ENCODE measurements around the gene DIAPH2.

Gene DIAPH2

DNA sequence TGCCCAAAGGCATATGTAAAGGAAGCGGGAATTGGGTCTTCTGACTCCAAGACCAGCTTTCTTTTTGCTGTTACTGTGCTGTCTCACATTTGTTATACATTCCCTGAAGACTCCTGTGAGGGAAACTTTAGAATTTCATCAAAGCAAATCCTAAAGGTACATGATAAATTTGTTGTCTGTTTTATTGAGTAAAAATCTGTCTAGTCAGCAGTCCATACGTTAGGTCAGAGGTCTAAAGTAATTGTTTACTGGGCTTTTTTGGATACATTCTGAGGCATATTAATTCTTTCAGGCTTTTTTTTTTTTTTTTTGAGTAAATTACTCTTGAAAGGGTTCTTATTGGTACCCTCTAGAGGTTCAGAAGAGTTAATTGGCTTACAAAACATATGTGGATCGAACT, 546.3 kb downstream of the DIAPH2 start:
- TF ChIP-seq GATA3 (IDR thresholded peaks at IDR 0.05; ENCODE audit: low read depth, low read length): no peak
- TF ChIP-seq GATA2 (IDR thresholded peaks at IDR 0.05; ENCODE audit: low read depth, low read length): no peak

DNA sequence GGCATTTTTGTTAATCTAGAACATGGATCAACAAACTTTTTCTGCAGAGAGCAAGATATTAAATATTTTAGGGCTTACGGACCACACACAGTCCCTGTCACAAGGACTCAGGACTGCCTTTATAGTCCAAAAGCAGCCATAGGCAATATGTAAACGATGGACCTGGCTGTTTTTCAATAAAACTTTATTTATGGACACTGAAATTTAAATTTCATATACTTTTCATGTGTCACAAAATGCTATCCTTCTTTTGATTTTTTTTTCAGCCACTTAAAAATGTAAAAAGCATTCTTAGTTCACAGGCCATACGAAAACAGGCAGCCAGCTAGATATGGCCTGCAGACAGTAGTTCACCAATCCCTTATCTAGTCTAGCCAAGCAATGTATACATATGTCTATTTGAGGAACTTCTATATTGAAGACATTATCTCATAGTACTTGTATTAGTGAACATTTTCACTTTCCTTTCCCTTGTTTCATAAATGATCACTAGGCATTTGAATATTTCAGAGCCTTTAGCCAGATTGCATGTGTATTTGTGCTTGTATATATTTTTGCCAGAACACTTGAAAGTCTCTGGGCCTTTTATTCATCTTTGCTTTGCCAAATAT, 549.9 kb downstream of the DIAPH2 start:
- TF ChIP-seq GATA2 (IDR thresholded peaks at IDR 0.05; ENCODE audit: low read depth, low read length) (no peak), GATA3 (IDR thresholded peaks at IDR 0.05; ENCODE audit: low read depth, low read length) (no peak)

DNA sequence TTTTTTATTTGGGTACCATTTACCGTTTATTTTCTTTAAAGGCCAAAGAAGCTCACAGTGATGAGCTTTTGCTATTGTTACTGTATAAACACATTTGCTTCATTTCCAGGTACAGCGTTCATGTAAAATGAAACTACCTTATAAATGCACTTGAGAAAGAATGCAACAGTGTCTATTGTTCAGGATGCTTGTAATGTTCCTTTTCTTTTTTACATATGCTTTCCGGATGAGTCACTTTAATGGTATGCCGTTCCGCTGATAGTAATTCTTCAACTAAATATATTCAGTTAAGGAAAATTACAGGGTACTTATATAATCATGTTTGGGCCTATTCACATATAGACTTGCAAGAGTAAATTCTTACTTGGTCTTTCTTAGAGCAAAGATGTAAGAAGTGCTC, 554.0 kb downstream of the DIAPH2 start:
- TF ChIP-seq GATA3 (IDR thresholded peaks at IDR 0.05; ENCODE audit: low read depth, low read length) (no peak), GATA2 (IDR thresholded peaks at IDR 0.05; ENCODE audit: low read depth, low read length) (no peak)

DNA sequence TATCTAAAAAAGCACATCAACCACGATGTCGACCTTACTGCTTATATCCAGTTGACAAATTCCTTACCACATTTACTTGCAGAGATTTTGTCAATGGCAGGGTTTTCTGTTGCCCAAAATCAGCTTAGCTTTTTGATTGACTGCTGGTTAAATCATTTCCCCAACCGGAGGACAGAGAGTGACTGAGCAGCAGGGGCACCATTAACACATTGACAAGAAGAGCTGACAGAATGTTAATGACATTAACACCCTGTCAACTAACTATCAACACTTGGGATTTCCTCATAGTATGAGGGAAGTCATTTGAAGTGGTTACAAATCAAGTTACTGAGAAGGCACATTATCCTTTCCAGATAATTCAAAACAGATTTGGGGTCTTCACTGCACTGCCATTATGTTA, 567.5 kb downstream of the DIAPH2 start:
- TF ChIP-seq GATA3 (IDR thresholded peaks at IDR 0.05; ENCODE audit: low read depth, low read length) (no peak), GATA2 (IDR thresholded peaks at IDR 0.05; ENCODE audit: low read depth, low read length) (no peak)

DNA sequence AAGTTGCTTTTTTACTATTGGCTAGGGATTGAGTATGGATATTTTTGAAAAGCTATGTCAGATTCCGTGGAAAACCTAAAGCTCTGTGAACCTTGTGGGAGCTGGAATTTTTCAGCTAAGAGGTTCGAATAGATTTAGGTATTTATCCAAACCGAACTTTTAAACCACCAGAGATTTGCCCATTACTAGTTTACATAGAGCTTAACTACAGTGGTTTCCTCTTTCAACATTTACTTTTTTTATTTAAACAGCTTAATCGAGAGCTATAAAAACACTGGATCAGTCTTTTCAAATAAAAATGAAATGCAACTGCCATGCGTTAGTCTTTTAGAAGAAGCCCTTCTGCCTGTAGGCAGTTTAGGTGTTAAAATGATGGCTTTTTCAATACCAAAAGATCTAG, 576.0 kb downstream of the DIAPH2 start:
- no peak for TF ChIP-seq GATA2 (IDR thresholded peaks at IDR 0.05; ENCODE audit: low read depth, low read length)

DNA sequence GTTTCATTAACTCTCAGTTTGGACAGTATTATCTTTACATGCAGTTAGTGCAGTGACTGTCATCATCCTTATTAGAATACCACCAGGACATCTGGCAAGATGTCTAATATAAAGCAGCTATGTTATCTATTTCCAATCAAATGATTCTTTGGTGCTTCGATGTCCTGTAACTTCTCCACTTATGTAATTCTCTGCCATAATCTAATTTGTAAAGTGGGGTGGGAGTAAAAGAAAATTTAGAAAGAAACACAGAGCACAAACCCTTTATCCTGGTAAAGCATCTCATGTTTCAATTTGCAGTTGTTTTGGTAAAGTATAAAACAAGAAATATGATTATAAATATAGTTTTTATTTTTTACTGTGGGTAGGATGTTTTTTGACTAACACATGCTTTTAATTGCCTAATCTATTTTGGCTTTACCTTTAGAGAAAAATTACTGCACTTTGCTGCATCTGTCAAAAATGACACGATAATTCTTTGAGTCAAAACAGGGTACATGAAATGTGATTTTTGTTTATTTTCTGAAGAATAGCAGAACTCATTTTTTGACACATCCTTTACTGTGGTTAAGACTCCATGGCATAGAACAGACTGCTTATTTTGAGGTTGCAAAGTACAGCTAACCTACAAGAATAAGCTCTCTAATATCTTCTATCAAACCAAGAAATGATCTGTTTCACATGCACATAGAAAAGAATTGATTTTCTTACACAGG, 581.9 kb downstream of the DIAPH2 start:
- TF ChIP-seq GATA3 (IDR thresholded peaks at IDR 0.05; ENCODE audit: low read depth, low read length) (peak; percentile 83), GATA2 (IDR thresholded peaks at IDR 0.05; ENCODE audit: low read depth, low read length) (peak; percentile 67; the same call in 1 of the 2 replicates)

DNA sequence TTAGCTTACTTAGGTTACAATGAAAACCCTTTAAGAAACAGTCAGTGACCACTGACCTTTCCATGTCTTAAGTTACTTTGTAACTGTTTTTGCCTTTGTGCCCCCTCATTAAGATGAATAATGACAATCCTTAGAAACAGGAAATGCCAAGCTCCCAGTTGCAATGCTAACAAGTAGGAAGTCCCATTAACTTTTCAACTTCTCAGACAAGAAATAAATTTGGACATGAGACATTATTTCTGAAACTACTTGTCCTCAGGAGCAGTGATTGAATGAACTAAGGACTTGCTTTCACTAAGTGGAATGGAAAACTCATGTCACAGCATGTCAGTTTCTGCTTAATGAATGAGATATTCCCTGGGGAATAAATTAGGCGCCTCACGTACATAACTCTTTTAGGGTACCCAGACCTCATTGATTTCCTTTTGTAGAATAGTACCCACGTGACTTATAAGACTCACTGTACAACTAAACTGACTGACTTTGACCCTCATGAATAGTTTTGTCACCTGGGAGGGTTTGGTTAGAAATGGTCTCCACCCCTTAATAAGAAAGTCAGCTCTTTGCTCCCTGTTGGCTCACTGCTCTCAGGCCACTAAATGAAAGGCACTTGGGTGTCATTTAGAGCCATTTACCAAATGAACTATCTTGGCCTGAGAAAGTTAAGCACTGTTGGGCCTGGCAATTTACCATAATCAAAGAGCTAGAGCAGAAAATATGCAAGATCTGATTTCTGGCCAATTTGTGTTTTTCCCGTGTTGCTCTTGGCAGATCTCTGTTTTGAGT, 582.9 kb downstream of the DIAPH2 start:
- no peak for TF ChIP-seq GATA2 (IDR thresholded peaks at IDR 0.05; ENCODE audit: low read depth, low read length)
- TF ChIP-seq GATA3 (IDR thresholded peaks at IDR 0.05; ENCODE audit: low read depth, low read length): no peak

DNA sequence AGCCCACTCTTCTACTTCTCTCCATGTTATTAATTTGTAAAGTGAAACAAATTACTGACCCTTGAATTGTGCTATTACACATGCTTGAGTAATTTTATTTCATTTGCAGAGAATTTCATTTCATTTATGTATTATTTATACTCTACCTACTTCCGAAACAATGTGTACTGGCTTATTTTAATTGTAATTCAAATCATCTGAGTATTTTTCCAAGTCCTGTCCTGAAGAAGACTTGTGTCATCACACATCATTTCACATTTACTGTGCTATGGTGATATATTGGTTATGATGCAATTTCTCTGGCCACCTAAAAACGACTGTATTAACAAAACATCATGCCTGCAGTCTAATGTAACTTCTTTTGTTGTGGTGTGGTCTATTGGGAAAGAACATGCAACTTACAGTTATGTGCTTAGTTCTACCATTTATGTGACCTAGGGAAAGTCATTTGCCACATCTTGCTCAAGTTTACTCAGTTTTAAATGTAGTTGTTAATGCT, 583.6 kb downstream of the DIAPH2 start:
- TF ChIP-seq GATA2 (IDR thresholded peaks at IDR 0.05; ENCODE audit: low read depth, low read length): no peak
- no peak for TF ChIP-seq GATA3 (IDR thresholded peaks at IDR 0.05; ENCODE audit: low read depth, low read length)

DNA sequence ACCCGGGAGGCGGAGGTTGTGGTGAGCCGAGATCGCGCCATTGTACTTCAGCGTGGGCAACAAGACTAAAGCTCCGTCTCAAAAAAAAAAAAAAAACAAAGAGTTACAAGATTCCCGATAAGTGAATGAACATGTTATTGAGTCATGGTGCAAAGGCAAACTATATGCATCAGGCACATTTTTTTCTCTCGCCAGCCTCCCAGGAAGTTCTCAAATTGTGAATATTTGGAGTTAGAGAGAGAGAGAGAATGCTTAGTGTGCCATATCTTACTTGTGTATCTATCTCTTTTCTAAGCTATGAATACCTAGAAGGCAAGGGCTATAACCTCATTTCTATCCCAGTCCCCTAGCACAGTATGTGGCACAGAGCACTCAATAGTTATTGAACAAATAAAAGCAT, 599.9 kb downstream of the DIAPH2 start:
- TF ChIP-seq GATA2 (IDR thresholded peaks at IDR 0.05; ENCODE audit: low read depth, low read length) (no peak), GATA3 (IDR thresholded peaks at IDR 0.05; ENCODE audit: low read depth, low read length) (no peak)

DNA sequence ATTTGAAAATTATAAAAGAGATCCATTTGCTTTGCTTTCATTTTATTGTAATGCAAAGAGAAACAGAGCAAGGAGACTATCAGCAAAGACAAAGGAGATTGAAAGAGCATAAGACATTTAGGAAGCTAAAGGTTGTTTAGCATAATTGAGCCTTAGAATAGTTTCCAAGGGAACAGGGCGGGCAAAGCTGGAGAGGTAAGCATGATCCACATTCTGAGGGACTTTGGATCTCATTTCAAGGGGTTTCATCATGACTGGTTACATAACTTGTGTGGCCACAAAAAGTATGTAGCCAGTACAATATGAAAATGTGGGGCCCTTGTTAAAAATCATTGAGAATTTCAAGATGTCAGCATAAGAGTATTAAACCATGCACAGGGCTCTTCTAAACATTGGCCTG, 605.6 kb downstream of the DIAPH2 start:
- TF ChIP-seq GATA3 (IDR thresholded peaks at IDR 0.05; ENCODE audit: low read depth, low read length) (no peak), GATA2 (IDR thresholded peaks at IDR 0.05; ENCODE audit: low read depth, low read length) (no peak)

DNA sequence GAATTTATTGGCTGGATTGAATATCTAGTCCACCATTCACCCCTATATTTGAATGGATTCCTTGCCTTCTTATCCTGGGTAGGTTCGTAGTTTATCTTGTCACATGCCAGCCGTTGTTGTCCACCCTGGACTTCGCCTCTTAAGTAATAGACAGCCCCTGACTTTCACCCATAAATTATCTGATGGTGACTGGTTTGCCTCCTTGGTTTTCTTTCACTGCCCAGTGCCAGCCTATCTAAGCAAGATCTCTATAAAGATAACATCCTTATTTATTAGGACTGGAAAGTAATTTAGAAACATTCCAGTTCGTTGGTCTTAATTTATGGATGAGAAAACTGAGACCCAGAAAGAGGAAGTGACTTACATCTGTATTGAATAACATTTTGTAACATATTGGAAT, 609.4 kb downstream of the DIAPH2 start:
- TF ChIP-seq GATA3 (IDR thresholded peaks at IDR 0.05; ENCODE audit: low read depth, low read length): no peak
- TF ChIP-seq GATA2 (IDR thresholded peaks at IDR 0.05; ENCODE audit: low read depth, low read length): no peak

DNA sequence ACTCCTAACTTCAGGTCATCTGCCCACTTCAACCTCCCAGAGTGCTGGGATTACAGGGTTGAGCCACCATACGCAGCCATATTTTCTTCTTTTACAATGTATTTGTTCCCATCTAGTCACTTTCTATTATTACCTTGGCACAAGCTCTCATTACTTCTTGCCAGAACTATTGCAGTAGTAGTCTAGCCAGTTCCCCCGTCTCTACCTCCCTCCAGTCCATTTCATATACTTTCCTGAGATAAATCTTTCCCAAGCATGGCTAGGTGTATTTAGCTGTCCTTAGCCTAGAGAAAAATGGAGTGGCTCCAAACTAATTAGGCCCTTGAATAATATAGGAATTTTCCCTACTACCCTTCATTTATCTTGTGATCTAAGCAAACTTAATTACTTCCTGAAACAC, 611.3 kb downstream of the DIAPH2 start:
- TF ChIP-seq GATA3 (IDR thresholded peaks at IDR 0.05; ENCODE audit: low read depth, low read length) (no peak), GATA2 (IDR thresholded peaks at IDR 0.05; ENCODE audit: low read depth, low read length) (no peak)

DNA sequence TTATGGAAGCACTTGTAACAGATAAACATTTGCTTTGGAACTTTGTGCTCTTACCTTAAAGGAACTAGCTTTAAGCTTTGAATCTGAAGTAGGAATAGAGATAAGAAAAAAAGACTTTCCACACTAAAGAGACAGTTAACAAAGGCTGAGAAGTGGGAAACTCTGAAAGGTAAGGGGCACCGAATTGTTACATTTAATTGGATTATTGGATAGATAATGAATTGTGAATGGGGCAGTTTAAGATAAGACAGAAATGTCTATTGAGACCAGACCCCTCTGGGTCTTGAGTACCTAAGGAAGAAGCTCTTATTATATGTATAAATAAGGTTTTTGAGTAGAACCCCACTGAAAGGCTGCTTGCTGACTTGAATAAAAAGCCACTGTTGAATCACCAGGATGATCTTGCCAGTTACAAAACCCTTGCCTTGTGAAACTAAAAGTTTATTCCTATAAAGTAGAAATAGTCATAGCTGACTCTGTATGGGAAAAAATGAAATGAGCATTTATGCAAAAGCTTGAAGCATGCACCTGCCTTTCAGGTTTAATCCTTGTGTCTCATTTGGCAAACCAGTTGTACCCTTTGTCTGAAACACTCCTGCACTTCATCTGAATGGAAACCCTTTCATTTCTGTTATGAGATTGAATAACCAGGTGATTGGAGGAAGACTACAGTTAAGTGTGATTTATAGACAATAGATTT, 622.3 kb downstream of the DIAPH2 start:
- TF ChIP-seq GATA2 (IDR thresholded peaks at IDR 0.05; ENCODE audit: low read depth, low read length) (no peak), GATA3 (IDR thresholded peaks at IDR 0.05; ENCODE audit: low read depth, low read length) (no peak)

DNA sequence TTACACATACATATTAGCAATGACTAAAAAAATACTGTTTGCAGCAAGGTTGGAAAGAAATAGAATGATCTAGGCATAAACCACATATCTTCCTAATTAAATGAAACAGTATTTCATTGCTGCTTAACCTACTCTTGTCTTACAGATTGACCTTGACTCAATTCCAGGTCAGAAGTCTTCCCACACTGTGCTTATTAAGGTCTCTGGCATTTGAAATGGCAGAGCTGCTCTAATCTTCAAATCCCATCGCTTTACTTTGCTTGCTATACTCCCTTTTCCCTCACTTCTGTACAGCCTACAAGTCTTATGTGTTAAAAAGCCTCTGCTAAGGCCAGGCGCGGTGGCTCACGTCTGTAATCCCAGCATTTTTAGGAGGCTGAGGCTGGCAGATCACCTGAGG, 623.5 kb downstream of the DIAPH2 start:
- TF ChIP-seq GATA2 (IDR thresholded peaks at IDR 0.05; ENCODE audit: low read depth, low read length) (no peak), GATA3 (IDR thresholded peaks at IDR 0.05; ENCODE audit: low read depth, low read length) (no peak)

Data from SH-SY5Y (cell line).